ENCODE results near the gene SLC25A19. TPM values are rescaled to one million over a fixed set of nuclear protein-coding genes. Genes with fewer than 3 reads are reported as not detected.

The SLC25A19 gene
- total RNA-seq, 1 donor: 28.8 TPM

Other genes with a start within 250 kb of the SLC25A19 start
- 73.5 TPM for gene ATP5PD, start 242.5 kb downstream of the SLC25A19 start, total RNA-seq
- gene KCTD2, start 242.2 kb downstream of the SLC25A19 start, total RNA-seq: 18.6 TPM
- 47.4 TPM for gene SLC16A5, start 201.5 kb downstream of the SLC25A19 start, total RNA-seq
- 10.8 TPM for gene ARMC7, start 179.5 kb downstream of the SLC25A19 start, total RNA-seq
- gene NT5C, start 157.7 kb downstream of the SLC25A19 start, total RNA-seq: 87.5 TPM
- gene JPT1, start 134.9 kb downstream of the SLC25A19 start, total RNA-seq: 30.2 TPM
- 50.9 TPM for gene SUMO2, start 106.5 kb downstream of the SLC25A19 start, total RNA-seq
- gene NUP85, start 83.8 kb downstream of the SLC25A19 start, total RNA-seq: 35.8 TPM
- 31.0 TPM for gene GGA3, start 27.8 kb downstream of the SLC25A19 start, total RNA-seq
- 38.2 TPM for gene MRPS7, start 27.6 kb downstream of the SLC25A19 start, total RNA-seq
- gene MIF4GD, start 18.2 kb downstream of the SLC25A19 start, total RNA-seq: 53.1 TPM
- 88.3 TPM for gene GRB2, start 116.2 kb upstream of the SLC25A19 start, total RNA-seq
- gene TMEM94, start 167.2 kb upstream of the SLC25A19 start, total RNA-seq: 156 TPM
- 14.8 TPM for gene CASKIN2, start 226.1 kb upstream of the SLC25A19 start, total RNA-seq
- gene TSEN54, start 227.1 kb upstream of the SLC25A19 start, total RNA-seq: 30.2 TPM
- gene LLGL2, start 236.3 kb upstream of the SLC25A19 start, total RNA-seq: 42.5 TPM

Measured in hematopoietic multipotent progenitor cell (in vitro differentiated cells).